Spleen (tissue), 7 donors: ENCODE data around the gene CDC42BPB.

ENCODE experiments used
- CTCF ChIP-seq, 11 experiments: fragments of 200-600 bp in 7 of 11; fragments of 450-650 bp in 4 of 11; sonication (generic) in 4 of 11; IDR thresholded peaks in 8 of 11; conservative IDR thresholded peaks in 3 of 11; 1 replicate in 7 of 11; 2 replicates in 4 of 11; pipeline versions ENCODE4 v1.4.0 to v1.8.0; 2016 to 2021; ENCODE audit warnings: antibody characterized with exemption in 11 of 11, inconsistent platforms in 4 of 11, mild to moderate bottlenecking in 1 of 11
- POLR2A ChIP-seq, 3 donors: fragments of 450-650 bp; IDR thresholded peaks; one replicate each; pipeline ENCODE4 v1.5.1; 2017; ENCODE audit warnings: antibody characterized with exemption in 3 of 3, mild to moderate bottlenecking in 1 of 3
- POLR2AphosphoS5 ChIP-seq, 3 donors: sonication (generic); formaldehyde crosslinking; IDR thresholded peaks; one replicate each; pipeline ENCODE4 v1.5.1; 2017; ENCODE audit warnings: antibody characterized with exemption in 3 of 3
- donor health status: DM: no; HTN: no; CAD: no; lungs with moderate emphysema.
- donor health status: DM: no; HTN: no; CAD: no.
- donor health status: DM: no; HTN: no; CAD: no.

- TF ChIP-seq POLR2A (IDR thresholded peaks at IDR 0.05) (no peak), CTCF (IDR thresholded peaks at IDR 0.05 in 8 of 11, conservative IDR thresholded peaks at IDR 0.05 in 3 of 11) (no peak), POLR2AphosphoS5 (IDR thresholded peaks at IDR 0.05) (no peak)
Observed at GRCh38 chr14:102986810-102987579, 70.4 kb downstream of the CDC42BPB start.
